ENCODE data around the gene PER1.

The PER1 gene

DNA sequence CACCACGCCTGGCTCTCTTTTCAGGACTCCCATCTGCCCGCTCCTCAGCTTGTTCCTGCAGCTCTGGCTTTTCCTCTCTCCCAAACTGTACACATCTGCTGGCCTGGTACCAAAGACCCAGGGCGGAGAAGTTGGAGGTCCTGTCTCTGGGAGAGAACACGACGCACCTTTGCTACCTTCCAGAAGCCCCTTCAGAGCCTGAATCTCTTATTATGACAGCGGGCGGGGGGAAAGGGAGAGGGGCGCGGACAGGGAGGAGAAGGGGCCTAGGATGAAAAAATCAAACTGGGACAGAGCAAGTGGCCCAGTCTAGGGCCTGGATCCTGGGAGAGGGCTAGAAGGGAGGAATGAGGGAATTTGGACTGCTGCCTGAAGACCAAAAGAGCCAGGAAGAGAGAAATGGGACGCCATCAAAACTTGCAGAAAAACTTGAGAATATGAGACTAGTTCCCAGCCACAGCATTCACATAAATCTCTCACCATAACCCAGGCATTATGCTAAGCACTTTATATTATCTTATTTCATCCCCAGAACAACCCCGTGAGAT is 2.5 kb upstream of the PER1 start:
- DNase-seq (ENCODE audit: low spot score) = no peak

DNA sequence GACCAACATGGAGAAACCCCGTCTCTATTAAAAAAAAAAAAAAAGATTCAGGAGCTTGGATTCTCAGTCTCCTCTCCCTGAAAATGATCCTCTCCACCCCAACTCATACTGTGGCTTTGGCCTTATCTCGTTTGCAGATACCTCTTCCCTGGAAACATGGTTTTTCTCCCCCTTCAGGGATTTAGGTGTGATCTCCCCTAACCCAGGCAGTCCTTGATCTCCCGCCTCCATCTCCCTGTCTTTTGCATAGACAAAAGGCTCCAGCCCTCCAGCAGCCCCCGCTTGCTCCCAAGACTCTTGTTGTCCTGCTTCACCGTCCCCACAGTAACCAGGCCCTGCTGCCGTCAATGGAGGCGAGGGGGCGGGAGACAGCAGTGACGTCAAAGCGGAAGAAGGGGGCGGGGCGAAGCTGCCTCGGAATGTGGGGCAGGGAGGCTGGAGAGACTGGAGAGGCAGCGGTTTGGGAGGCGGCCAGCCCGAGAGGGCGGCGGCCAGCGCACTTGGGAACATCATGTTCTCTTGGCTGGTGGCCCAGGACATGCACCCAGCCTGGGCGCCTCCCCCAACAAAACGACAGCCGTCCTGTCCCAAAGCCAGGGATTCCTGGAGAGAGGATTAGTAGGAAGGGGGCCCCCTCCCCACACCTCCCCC is 1.9 kb upstream of the PER1 start:
- peak; percentile 81 for DNase-seq (ENCODE audit: low spot score)

DNA sequence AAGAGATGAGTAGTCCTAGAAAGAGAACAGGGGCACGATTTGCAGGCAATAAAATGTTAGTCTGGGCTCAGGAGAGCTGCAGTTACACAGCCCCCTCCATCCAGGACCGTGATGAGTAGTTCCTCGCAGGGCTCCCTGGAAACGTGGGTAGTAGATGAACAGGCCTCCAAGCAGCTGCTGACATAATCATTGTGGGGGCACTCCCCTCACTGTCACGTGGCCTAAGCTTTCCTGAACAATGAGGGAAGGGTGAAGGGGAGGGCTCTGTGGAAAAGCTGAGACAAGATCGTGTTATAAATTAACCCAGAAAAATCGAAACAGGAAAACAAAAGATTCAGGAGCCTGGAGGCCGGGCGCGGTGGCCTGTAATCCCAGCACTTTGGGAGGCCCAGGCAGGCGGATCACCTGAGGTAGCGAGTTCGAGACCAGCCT is 1.3 kb upstream of the PER1 start:
- no peak for DNase-seq (ENCODE audit: low spot score)

DNA sequence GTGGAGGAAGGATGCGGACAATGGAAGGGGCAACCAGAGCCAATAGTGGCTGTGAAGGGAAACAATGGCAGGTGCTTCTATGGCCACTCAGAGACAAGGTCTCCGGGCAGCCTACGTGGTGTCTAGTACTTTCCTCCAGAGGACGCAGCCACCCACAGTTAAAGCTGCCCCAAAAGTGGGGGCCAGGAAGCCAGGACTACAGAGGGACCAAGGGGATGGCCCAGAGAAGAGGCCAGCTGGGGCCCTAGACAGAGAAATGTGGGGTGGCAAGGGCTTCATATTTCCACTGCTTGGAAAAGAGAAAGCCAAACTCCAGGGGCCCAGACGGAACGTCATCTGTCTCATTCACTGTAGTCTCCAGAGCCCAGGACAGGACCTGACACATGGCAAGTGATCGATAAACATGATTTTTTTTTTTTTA is 837 bp upstream of the PER1 start:
- no peak for DNase-seq (ENCODE audit: low spot score)

- DNase-seq (ENCODE audit: low spot score) = no peak
Observed at GRCh38 chr17:8151641-8152111, 528 bp downstream of the PER1 start.

DNA sequence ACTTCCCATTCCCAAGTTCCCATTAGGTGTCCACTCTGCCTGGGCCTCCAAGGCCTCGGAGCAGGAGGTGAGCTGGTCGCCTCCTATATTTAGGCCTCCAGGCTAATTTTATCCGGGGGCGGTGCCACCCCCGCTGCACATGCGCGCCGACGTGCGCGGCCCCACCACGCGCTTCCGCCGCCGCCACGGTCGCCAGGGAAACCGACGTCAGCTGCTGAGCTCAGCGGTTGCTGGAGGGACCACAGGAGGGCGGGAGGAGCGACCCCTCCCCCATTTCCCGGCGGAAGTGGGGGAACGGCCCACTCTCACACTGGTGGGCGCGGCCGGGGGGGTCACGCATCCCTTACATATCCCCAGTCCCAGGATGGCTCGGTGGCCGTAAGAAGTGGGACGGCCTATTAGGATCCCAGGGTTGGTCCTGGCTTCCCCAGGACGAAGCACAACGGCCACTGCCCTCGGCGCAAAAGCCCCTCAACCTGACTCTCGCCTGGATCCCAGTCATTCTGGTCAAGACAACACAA is 1.0 kb downstream of the PER1 start:
- peak; percentile 85 for DNase-seq (ENCODE audit: low spot score)

GRCh38 chr17:8150194-8151119 is 1.7 kb downstream of the PER1 start:
- no peak for DNase-seq (ENCODE audit: low spot score)

DNA sequence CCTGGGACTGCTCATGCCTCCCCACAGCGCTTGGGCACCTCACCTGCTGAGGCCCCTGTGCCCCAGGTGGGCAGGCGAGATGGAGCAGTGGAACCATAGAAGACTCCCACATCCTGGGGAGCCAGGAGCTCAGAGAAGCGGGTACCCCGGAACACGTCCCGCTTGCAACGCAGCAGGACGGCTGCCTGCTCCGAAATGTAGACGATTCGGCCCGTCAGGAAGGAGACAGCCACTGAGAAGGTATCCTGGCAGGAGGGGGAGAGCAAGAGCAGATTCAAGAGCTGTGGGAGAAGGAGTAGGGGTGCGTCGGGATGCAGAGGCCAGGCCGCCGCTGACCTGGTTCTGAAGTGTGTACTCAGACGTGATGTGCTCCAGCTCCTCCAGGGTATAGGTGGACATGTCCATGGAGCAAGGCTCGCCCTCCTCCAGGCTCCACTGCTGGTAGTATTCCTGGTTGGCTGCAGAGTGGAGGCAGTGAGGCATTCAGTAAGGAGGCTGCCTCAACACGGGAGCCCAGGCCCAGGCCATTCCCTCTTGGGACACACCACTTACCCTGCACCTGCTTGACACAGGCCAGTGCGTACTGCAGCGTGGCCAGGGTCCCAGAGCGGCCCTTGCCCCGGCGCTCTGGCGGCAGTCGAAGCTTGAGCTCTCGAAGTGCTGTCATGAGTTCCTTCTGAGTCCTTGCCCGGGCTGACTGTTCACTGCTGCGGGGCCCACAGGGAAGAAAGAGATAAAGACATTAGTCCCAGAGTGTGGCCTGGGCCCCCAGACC is 2.6 kb downstream of the PER1 start:
- DNase-seq (ENCODE audit: low spot score) = no peak

DNA sequence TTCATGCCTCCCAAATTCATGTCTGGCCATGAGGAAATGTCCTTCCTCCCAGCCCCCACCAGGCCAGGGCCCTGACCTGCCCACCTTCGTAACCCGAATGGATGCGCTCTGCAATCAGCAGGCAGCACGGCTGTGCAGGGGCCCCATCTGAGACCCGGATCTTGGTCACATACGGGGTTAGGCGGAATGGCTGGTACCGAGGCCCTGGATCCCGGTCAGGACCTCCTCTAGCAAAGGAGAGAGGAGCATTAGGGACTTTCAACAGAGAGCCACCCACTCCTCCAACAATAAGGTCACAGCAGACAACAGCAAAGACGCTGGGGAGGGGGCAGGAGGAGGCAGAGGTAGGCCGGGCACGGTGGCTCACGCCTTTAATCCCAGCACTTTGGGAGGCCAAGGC is 3.6 kb downstream of the PER1 start:
- no peak for DNase-seq (ENCODE audit: low spot score)

DNA sequence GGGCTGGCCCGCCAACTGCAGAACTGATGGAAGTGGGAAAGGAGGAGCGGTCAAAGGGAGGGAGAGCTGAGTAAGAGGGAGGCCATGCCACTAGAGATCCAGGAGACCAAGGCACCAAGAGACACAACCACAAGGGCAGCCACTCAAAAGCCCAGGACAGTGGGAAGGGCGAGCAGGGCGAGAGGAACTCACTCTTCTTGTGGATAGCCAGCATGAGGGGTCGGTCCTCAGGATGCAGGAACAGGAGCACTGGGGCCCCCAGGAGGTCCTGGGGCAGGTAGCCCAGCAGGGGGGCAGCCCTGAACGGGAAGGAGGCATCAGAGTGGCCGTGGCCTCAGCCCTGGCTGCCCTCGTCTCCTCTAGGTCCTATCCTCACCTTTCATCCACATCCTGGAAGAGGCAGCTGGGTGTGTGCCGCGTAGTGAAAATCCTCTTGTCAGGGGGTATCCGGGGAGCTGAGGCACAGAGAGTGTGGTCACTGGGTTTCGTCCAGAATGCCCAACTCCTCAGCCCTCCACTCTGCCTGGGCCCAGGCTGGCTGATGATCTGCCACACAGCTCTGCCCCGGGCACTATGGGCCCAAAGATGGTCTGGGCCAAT is 4.3 kb downstream of the PER1 start:
- no peak for DNase-seq (ENCODE audit: low spot score)

- no peak for DNase-seq (ENCODE audit: low spot score)
Observed at GRCh38 chr17:8147141-8147804, 4.9 kb downstream of the PER1 start.

GRCh38 chr17:8146381-8147140 is 5.6 kb downstream of the PER1 start:
- DNase-seq (ENCODE audit: low spot score) = no peak

GRCh38 chr17:8145811-8146210 is 6.4 kb downstream of the PER1 start:
- DNase-seq (ENCODE audit: low spot score) = no peak

GRCh38 chr17:8144401-8145231 is 7.6 kb downstream of the PER1 start:
- DNase-seq (ENCODE audit: low spot score) = no peak

DNA sequence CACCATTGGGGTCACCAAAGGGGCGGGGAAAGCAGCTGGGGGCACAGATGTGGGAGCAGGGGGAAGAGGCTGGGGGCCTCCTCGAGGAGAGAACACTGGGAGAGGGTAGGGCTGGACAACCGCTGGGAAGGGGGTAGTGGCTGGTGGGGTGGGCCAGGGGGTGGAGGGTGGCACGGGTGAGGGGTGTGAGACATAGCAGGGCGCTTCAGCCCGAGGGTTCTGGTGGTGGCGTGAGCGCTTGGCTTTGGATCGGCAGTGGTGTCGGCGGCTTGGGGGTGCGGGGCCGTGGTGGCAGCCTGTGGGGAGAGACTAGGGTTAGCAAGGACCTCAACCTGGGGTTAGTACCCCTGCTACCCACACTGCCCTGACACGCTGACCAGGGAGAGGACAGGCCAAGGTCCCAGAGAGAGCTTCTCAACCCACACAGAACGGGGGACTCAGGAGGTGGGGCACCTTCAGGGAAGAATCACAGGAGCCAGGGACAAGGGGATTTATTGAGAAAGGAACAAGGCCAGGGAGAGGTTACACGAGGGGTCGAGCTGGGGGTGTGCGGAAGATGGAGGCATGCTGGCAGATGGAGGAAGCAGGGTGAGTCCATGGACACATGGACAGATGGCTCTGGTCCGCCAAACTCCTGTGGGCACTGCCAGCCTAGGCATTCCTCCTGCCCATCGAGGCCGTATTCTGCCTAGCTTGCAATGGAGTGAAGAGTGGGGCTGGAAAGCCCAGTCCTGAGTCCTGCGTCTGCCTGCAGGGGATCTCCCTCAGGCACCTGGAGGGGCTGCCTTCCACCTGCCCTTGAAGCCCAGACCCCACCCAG is 8.4 kb downstream of the PER1 start:
- no peak for DNase-seq (ENCODE audit: low spot score)

DNA sequence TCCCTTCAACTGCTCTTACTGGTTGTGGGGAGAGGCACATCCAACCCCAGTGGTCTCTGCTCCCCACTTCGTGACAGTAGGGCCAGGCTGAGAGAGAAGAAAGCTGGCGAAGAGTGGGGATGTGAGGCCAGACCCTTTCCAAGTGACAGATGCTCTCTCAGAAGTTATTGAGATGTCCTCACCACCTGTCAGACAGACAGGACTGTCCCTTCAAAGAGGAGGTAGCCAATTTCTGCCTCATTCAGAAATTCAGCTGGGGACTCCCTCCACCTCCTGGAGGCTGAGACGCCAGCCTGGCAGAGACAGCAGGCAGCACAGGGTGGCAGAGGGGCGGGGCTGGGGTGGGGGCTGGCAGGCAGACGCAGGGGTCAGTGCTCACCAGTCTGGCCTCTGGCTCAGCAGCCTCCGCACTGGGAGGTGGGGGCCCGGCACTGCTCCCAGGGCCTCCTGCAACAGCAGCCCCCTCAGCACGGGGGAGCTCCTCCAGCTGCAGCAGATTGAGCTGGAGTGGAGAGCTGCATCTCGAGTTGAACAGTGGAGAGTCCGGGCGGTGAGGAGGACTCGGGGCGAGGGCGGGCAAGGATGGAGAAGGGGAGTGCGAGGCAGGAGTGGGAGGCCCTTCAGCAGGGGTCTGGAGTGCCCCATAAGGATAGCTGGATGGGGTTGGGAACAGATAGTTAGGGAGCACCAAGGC is 9.2 kb downstream of the PER1 start:
- DNase-seq (ENCODE audit: low spot score) = no peak

DNA sequence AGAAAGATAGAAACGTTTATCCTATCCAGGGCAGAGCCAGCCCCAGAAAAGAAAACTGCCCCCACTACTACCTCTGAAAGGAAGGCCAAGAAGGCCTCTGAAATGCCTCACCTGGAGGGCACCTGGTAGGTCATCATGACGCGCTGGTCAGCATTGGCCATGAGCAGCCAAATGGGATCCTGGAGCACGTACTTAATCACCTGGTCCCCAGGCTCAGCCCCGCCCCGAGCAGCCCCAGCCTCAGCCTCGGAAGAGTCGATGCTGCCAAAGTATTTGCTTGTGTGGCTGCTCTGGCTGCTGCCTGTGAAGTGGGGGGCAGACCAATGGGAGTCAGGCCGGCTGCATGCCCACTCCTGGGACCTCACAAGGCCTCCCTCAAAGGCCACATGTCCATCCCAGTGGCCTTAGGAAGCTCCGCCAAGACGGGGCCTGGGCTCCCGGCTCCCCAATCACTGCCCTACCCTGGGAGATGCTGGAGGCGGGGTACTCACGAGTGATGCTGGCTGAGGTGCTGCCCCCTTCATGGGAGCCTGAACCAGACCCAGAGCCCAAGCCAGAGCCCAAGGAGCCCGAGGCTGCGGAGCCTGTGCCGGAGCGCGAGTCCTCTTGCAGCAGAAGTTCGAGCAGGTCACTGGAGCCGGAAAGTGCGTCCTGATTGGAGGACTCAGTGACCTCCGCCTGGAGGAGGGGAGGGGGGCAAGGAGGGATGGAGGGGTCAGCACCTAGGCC is 9.9 kb downstream of the PER1 start:
- no peak for DNase-seq (ENCODE audit: low spot score)

Measured in CD4-positive, alpha-beta T cell treated with Interleukin-15 for 4 hours (primary cell).